Peyer's patch (tissue), 4 donors: Measurements from ENCODE around the gene CLCN2.

Source experiments
- POLR2A ChIP-seq, 2 donors: fragments of 450-650 bp; IDR thresholded peaks; one replicate each; pipeline ENCODE4 v1.5.1; 2017; ENCODE audit warnings: antibody characterized with exemption in 2 of 2, mild to moderate bottlenecking in 2 of 2, moderate library complexity in 2 of 2
- TF ChIP-seq, protein P1 (sequence below), 6 experiments: fragments of 450-650 bp in 4 of 6; fragments of 200-600 bp in 2 of 6; sonication (generic) in 1 of 6; IDR thresholded peaks; one replicate each; pipeline ENCODE4 v1.5.1; 2017 to 2019; ENCODE audit warnings: antibody characterized with exemption in 6 of 6, mild to moderate bottlenecking in 3 of 6, moderate library complexity in 1 of 6

DNA sequence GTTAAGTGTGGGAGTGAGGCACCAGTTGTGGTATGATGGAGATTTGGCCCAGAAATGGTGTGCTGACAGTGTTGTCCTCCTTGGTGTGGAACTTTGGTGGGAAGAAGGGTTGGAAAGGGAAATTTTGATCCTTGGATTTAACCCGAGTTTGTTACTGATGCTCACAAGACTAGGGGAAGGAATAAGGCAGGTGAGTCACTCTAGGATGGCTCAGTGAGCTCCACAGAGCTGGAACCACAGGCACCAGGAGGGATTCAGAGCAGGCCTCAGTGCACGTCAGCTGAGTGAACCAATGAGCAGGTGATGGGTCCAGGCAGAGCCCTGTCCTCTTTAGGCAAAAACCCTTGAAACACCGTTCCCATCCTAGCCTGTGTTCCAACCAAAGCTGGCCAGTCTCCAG lies 29.9 kb upstream of the CLCN2 start:
- TF ChIP-seq POLR2A (IDR thresholded peaks at IDR 0.05): no peak
- TF ChIP-seq, protein P1, sequence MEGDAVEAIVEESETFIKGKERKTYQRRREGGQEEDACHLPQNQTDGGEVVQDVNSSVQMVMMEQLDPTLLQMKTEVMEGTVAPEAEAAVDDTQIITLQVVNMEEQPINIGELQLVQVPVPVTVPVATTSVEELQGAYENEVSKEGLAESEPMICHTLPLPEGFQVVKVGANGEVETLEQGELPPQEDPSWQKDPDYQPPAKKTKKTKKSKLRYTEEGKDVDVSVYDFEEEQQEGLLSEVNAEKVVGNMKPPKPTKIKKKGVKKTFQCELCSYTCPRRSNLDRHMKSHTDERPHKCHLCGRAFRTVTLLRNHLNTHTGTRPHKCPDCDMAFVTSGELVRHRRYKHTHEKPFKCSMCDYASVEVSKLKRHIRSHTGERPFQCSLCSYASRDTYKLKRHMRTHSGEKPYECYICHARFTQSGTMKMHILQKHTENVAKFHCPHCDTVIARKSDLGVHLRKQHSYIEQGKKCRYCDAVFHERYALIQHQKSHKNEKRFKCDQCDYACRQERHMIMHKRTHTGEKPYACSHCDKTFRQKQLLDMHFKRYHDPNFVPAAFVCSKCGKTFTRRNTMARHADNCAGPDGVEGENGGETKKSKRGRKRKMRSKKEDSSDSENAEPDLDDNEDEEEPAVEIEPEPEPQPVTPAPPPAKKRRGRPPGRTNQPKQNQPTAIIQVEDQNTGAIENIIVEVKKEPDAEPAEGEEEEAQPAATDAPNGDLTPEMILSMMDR (IDR thresholded peaks at IDR 0.05): no peak
